ENCODE results near the gene GIMAP5.

DNA sequence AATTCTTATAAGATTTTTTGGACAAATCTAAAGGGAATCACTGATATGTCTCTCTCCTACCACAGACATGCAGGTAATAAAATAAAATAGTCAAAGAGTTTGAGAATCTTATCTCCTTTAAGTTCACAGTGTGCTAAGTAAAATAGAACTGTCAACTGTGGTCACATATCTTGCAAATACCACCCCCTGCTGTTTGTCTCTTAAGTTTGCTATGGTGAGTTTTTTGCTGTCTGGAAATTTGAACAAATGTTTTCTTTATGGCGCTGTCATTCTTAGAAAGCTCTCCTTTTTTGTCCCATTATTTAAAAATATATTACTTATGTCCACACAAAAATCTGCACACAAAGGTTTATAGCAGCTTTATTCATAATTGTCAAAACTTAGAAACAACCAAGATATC lies 19.6 kb downstream of the GIMAP5 start:
- TF ChIP-seq, protein P1, sequence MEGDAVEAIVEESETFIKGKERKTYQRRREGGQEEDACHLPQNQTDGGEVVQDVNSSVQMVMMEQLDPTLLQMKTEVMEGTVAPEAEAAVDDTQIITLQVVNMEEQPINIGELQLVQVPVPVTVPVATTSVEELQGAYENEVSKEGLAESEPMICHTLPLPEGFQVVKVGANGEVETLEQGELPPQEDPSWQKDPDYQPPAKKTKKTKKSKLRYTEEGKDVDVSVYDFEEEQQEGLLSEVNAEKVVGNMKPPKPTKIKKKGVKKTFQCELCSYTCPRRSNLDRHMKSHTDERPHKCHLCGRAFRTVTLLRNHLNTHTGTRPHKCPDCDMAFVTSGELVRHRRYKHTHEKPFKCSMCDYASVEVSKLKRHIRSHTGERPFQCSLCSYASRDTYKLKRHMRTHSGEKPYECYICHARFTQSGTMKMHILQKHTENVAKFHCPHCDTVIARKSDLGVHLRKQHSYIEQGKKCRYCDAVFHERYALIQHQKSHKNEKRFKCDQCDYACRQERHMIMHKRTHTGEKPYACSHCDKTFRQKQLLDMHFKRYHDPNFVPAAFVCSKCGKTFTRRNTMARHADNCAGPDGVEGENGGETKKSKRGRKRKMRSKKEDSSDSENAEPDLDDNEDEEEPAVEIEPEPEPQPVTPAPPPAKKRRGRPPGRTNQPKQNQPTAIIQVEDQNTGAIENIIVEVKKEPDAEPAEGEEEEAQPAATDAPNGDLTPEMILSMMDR (conservative IDR thresholded peaks at IDR 0.05; ENCODE audit: low read depth, low read length), result peak; percentile 53
- TF ChIP-seq EZH2 (IDR thresholded peaks at IDR 0.05; ENCODE audit: low read length, unreplicated experiment), result no peak
